Testis (tissue), 3 donors: ENCODE results near the gene EIPR1. TPM values are rescaled to one million over a fixed set of nuclear protein-coding genes. Genes with fewer than 3 reads are reported as not detected.

Experiments
- DNase-seq: peaks from one replicate; pipeline ENCODE4 v3.0.0-alpha.2; 2019
- H3K27ac ChIP-seq, 2 donors: fragments of 200-600 bp; sonication (generic); one replicate each; pipeline ENCODE4 v1.5.1; 2019
- H3K27me3 ChIP-seq: fragments of 200-600 bp; sonication (generic); one replicate; pipeline ENCODE4 v1.5.1; 2019
- H3K36me3 ChIP-seq: fragments of 200-600 bp; sonication (generic); one replicate; pipeline ENCODE4 v1.5.1; 2017; ENCODE audit warnings: low read depth; ENCODE audit errors: missing control alignments
- H3K4me1 ChIP-seq: fragments of 200-600 bp; sonication (generic); one replicate; pipeline ENCODE4 v1.5.1; 2019
- H3K4me3 ChIP-seq, 2 donors: fragments of 200-600 bp; sonication (generic); one replicate each; pipeline ENCODE4 v1.5.1; 2017 to 2019
- H3K9me3 ChIP-seq: fragments of 200-600 bp; sonication (generic); one replicate; pipeline ENCODE4 v1.5.1; 2017
- POLR2A ChIP-seq: fragments of 450-650 bp; IDR thresholded peaks from one replicate; pipeline ENCODE4 v1.6.1; 2017; ENCODE audit warnings: antibody characterized with exemption, mild to moderate bottlenecking, moderate library complexity
- WGBS, 2 donors: methylation state at CpG; one replicate each; pipeline ENCODE4 v1.1.5; 2018; 5-methylcytosine and 5-hydroxymethylcytosine counted together
- intact Hi-C: fragments of 100-400 bp; cut with DNase I; formaldehyde crosslinking; loops from one replicate; pipeline ENCODE4 v1.15.1; 2023; ENCODE audit warnings: low total_unique reads
- polyA plus RNA-seq: library from polyadenylated mRNA; stranded (reverse); fragments of 350-450 nt; fragmentation: Illumina TruSeq; extraction: RNeasy Lipid Tissue Mini Kit (QIAGEN cat#74804); gene quantifications from one replicate; pipeline ENCODE4 v1.2.3, GENCODE V29; 2014; ENCODE audit warnings: low read depth, low replicate concordance; ENCODE audit not compliant: insufficient read depth
- total RNA-seq, 2 donors: library from RNA; depleted of rRNA; stranded (reverse); fragments of >200 nt; gene quantifications; one replicate each; pipeline ENCODE4 v1.2.3, GENCODE V29; 2016
- TF ChIP-seq, protein P1 (sequence below), 3 experiments: fragments of 450-650 bp in 2 of 3; fragments of 200-600 bp in 1 of 3; sonication (generic) in 1 of 3; IDR thresholded peaks; one replicate each; pipeline ENCODE4 v1.5.1; 2016 to 2019; ENCODE audit warnings: antibody characterized with exemption in 3 of 3, mild to moderate bottlenecking in 2 of 3, moderate library complexity in 1 of 3

The EIPR1 gene
- total and polyA plus RNA-seq, 3 donors from 2014 or later = 31.5 to 40.2 (median 32.1) TPM

DNA sequence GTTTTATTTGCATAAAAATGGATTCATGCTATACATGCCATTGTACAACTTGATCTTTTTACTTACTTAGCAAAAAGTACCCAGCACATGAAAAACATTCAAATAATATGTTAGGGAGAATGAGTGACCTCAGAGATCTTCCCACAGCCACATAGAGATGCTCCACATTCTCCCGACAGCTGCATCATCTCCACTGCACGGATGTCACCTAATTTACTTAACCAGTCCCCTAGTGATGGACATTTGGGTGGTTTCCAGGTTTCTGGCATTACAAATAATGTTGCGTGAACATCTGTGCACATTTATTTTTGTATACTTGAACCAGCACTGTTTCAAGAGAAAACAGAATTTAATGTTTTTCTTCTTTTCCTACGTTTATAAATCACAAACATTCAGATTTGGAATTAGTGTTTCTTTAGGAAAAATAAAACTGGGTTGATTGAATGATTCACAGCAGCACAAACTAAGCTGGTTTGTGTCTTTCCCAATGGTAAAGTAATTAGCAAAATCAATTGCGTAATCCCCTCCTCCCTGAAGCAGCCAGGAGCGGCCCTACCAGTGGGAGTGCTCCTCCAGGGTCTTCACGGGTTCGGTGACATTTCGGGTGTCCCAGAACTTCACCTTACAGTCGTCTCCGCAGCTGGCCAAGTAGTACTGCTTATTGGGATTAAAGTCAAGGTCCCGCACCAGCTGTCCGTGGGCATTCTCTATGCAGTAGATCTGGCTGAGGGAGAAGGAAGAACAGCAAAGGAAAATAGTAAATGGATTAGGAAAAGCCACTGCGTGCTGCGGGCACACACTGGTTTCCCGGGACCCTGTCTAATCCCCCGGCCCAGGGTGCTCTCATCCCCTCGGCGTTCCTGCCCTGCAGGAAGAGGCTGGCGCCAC, 183.9 kb downstream of the EIPR1 start:
- no peak for DNase-seq
- Histone ChIP-seq H3K4me1 (no peaks in the 10 kb centered on the region), H3K9me3 (no peaks in the 10 kb centered on the region), H3K27ac (no peak overlapping the region), H3K36me3 (no peaks in the 10 kb centered on the region), H3K27me3 (no peaks in the 10 kb centered on the region), H3K4me3 (no peak overlapping the region)
- TF ChIP-seq, protein P1, sequence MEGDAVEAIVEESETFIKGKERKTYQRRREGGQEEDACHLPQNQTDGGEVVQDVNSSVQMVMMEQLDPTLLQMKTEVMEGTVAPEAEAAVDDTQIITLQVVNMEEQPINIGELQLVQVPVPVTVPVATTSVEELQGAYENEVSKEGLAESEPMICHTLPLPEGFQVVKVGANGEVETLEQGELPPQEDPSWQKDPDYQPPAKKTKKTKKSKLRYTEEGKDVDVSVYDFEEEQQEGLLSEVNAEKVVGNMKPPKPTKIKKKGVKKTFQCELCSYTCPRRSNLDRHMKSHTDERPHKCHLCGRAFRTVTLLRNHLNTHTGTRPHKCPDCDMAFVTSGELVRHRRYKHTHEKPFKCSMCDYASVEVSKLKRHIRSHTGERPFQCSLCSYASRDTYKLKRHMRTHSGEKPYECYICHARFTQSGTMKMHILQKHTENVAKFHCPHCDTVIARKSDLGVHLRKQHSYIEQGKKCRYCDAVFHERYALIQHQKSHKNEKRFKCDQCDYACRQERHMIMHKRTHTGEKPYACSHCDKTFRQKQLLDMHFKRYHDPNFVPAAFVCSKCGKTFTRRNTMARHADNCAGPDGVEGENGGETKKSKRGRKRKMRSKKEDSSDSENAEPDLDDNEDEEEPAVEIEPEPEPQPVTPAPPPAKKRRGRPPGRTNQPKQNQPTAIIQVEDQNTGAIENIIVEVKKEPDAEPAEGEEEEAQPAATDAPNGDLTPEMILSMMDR (IDR thresholded peaks at IDR 0.05) = no peak
- no peak for TF ChIP-seq POLR2A
- intact Hi-C loops = no loop called here
- 79 to 86% methylated on average over 20 of the region's 20 CpGs for WGBS, 2 donors

DNA sequence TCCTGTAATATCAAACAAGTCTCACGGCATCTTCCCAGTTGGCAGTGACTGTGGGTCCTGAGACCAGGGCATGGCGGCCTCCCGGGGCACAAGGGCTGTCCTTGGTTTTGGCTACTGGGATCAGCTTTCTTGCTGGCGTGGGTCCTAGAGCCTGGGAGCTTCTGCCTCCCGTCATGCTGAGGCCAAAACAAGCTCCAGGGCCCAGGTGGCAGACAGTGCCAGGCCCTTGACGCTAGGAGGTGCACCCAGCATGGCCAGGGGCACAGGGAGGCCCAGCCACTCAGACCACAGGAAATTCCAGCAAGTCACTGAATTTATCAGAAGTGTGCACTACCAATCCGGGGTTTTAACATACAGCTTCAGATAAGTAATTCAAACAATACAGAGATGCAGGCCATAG, 184.7 kb downstream of the EIPR1 start:
- no peak for TF ChIP-seq POLR2A
- TF ChIP-seq, protein P1 (IDR thresholded peaks at IDR 0.05) = no peak
- no peaks in the 10 kb centered on the region for H3K4me1 ChIP-seq
- H3K4me3 ChIP-seq = no peak overlapping the region
- no peak overlapping the region for H3K27ac ChIP-seq
- H3K27me3 ChIP-seq = no peaks in the 10 kb centered on the region
- intact Hi-C loops = no loop called here
- 87 to 90% methylated on average over 7 of the region's 7 CpGs for WGBS, 2 donors
- no peaks in the 10 kb centered on the region for H3K36me3 ChIP-seq
- no peak for DNase-seq
- no peaks in the 10 kb centered on the region for H3K9me3 ChIP-seq

DNA sequence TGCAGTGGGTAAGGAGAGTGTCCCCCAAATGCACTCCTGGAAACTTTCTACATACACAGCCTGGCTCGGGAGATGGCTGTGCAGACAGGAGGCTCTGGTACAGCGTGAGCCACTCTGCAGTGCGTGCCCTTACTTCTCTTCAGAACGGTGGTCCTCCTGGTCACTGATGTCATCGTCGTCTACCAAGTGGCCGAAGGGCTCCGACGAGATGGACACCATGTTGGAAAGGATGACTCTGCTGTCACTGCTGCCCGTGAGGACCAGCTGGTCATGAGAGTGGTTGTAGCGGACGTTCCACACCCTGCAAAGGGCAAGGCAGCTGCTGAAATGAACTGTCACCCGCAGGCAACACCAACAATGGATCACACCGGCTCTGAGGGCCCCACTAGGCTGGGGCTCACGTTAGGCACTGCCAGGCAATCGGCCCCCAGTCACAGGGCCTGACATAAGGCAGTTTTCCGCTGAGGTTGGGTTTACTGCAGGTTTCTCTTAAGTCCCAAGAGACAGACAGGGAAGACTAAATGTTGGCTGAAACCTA, 185.3 kb downstream of the EIPR1 start:
- DNase-seq = no peak
- Histone ChIP-seq H3K27ac (no peak overlapping the region), H3K27me3 (no peaks in the 10 kb centered on the region), H3K36me3 (no peaks in the 10 kb centered on the region), H3K9me3 (no peaks in the 10 kb centered on the region), H3K4me3 (no peak overlapping the region), H3K4me1 (no peaks in the 10 kb centered on the region)
- intact Hi-C loops = no loop called here
- TF ChIP-seq, protein P1 (IDR thresholded peaks at IDR 0.05) = no peak
- WGBS, 2 donors = 95 to 97% methylated on average over 11 to 17 of the region's 17 CpGs

DNA sequence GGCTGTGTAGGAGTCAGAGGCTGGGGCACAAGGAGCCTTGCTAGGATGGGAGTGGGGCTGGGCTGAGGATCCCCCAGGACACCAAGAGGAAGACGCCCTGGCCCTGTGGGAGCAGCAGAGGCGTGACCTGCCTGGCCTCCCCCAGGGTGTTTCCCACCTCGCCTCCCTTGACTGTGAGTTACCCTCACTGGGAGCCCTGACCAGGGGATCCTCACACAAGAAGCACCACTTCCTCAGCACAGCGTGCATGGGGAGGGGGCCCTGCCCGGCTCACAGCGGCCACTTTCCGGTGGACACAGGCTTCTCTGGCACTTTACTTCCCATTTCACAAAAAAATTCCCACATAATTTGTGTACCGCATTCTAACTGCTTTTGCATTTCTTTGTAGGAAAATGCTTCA, 187.7 kb downstream of the EIPR1 start:
- TF ChIP-seq POLR2A = no peak
- TF ChIP-seq, protein P1 (IDR thresholded peaks at IDR 0.05) = no peak
- WGBS, 2 donors = 85 to 94% methylated on average over 8 of the region's 8 CpGs
- DNase-seq = no peak
- Histone ChIP-seq H3K9me3 (no peaks in the 10 kb centered on the region), H3K4me3 (no peak overlapping the region), H3K36me3 (no peaks in the 10 kb centered on the region), H3K4me1 (no peaks in the 10 kb centered on the region), H3K27me3 (no peaks in the 10 kb centered on the region), H3K27ac (no peak overlapping the region)
- intact Hi-C loops = no loop called here
